Naive thymus-derived CD4-positive, alpha-beta T cell (primary cell): ENCODE measurements around the gene GRK5. TPM values are rescaled to one million over a fixed set of nuclear protein-coding genes. Genes with fewer than 3 reads are reported as not detected.

Experiments
- ATAC-seq: fragments of 150-1000 bp; cut with Tn5 transposase; 2 replicates; pipeline ENCODE4 v1.10.0; 2021; ENCODE audit warnings: mild to moderate bottlenecking, moderate library complexity
- CTCF ChIA-PET: fragments of 350-600 bp; sonication (Branson Sonifier 250); formaldehyde crosslinking; loops from one replicate; lab custom pipeline; 2021; ENCODE audit warnings: antibody characterized with exemption; lab: Charles Lee
- POLR2A ChIA-PET: fragments of 350-600 bp; sonication (Branson Sonifier 250); formaldehyde crosslinking; loops from one replicate; lab custom pipeline; 2021; ENCODE audit warnings: antibody characterized with exemption, inconsistent platforms; lab: Charles Lee
- DNase-seq, 9 donors: peaks; one replicate each; pipeline versions ENCODE4 v3.0.0 to v3.0.0-alpha.2; 2020 to 2022; ENCODE audit warnings: mixed read lengths in 1 of 9
- H3K27ac ChIP-seq: one replicate; pipeline ENCODE4 v1.7.0; 2013; ENCODE audit warnings: mild to moderate bottlenecking, low read depth, low read length, moderate library complexity
- H3K27me3 ChIP-seq, 2 donors: one replicate each; pipeline ENCODE4 v1.7.0; 2013; ENCODE audit warnings: low read length in 2 of 2, mild to moderate bottlenecking in 2 of 2, moderate library complexity in 2 of 2; ENCODE audit not compliant: control insufficient read depth in 2 of 2, insufficient read depth in 2 of 2
- H3K36me3 ChIP-seq, 3 experiments: 1 replicate in 2 of 3; 2 replicates in 1 of 3; pipeline ENCODE4 v1.7.0; 2013; ENCODE audit warnings: low read length in 3 of 3, mild to moderate bottlenecking in 3 of 3, moderate library complexity in 1 of 3; ENCODE audit not compliant: insufficient read depth in 3 of 3, control insufficient read depth in 2 of 3
- H3K4me1 ChIP-seq, 2 donors: one replicate each; pipeline ENCODE4 v1.7.0; 2013; ENCODE audit warnings: low read length in 2 of 2, mild to moderate bottlenecking in 2 of 2, moderate library complexity in 1 of 2; ENCODE audit not compliant: control insufficient read depth in 2 of 2, insufficient read depth in 2 of 2
- H3K4me3 ChIP-seq: 2 replicates; pipeline ENCODE4 v1.7.0; 2013; ENCODE audit warnings: mild to moderate bottlenecking, low read length
- H3K9me3 ChIP-seq, 3 experiments: 1 replicate in 2 of 3; 2 replicates in 1 of 3; pipeline ENCODE4 v1.7.0; 2013; ENCODE audit warnings: low read length in 3 of 3; ENCODE audit not compliant: control insufficient read depth in 2 of 3
- H3K27ac Mint-ChIP-seq, 9 donors: one replicate each; pipeline ENCODE4 v1.8.0; 2020 to 2022; ENCODE audit warnings: mixed read lengths in 9 of 9, mild to moderate bottlenecking in 8 of 9, moderate library complexity in 5 of 9, inconsistent platforms in 2 of 9
- H3K27me3 Mint-ChIP-seq, 5 donors: one replicate each; pipeline ENCODE4 v1.8.0; 2021 to 2022; ENCODE audit warnings: mixed read lengths in 5 of 5, mild to moderate bottlenecking in 1 of 5
- H3K36me3 Mint-ChIP-seq, 5 donors: one replicate each; pipeline ENCODE4 v1.8.0; 2020 to 2022; ENCODE audit warnings: mixed read lengths in 5 of 5, mild to moderate bottlenecking in 3 of 5, inconsistent platforms in 1 of 5
- H3K4me1 Mint-ChIP-seq, 7 donors: one replicate each; pipeline ENCODE4 v1.8.0; 2020 to 2022; ENCODE audit warnings: mixed read lengths in 7 of 7, mild to moderate bottlenecking in 3 of 7, inconsistent platforms in 1 of 7
- H3K4me3 Mint-ChIP-seq, 10 donors: one replicate each; pipeline ENCODE4 v1.8.0; 2020 to 2022; ENCODE audit warnings: mild to moderate bottlenecking in 10 of 10, mixed read lengths in 10 of 10, moderate library complexity in 6 of 10, inconsistent platforms in 2 of 10
- H3K9me3 Mint-ChIP-seq, 11 donors: one replicate each; pipeline ENCODE4 v1.8.0; 2020 to 2022; ENCODE audit warnings: mixed read lengths in 11 of 11, mild to moderate bottlenecking in 4 of 11, inconsistent platforms in 1 of 11, moderate library complexity in 1 of 11
- intact Hi-C, 2 donors: fragments of 100-400 bp; cut with micrococcal nuclease; formaldehyde crosslinking; loops; one replicate each; pipeline ENCODE4 v1.15.1; 2023
- polyA plus RNA-seq, 2 donors: library from polyadenylated mRNA; unstranded; fragments of 300-500 nt; fragmentation: Illumina TruSeq; gene quantifications; one replicate each; pipeline ENCODE4 v1.2.3, GENCODE V29; 2021
- total RNA-seq, 6 experiments: library from RNA in 5 of 6; stranded (reverse) in 5 of 6; gene quantifications; 1 replicate in 5 of 6; 2 replicates in 1 of 6; pipeline ENCODE4 v1.2.3 and lab custom pipeline; 2021 to 2026

GRK5 gene
- total and polyA plus RNA-seq, 7 experiments from 2014 or later = 16.4 to 45.2 (median 30.3) TPM

- CTCF ChIA-PET = interaction anchor here (0.7 to 6.0 kb wide), 10 partner anchors 11 to 191 kb away, joined by 3 to 36 read pairs (median 4); partner anchors contain the start of gene GRK5
- peaks cover 43 to 82% (median 68%) of the 10 kb centered on the region in 7 donors for H3K4me1 Mint-ChIP-seq
Observed at GRCh38 chr10:119306986-119307392, 99.6 kb downstream of the GRK5 start.

GRCh38 chr10:119308089-119308488 is 100.7 kb downstream of the GRK5 start:
- Histone ChIP-seq H3K36me3 (no peaks in the 10 kb centered on the region), H3K9me3 (no peaks in the 10 kb centered on the region), H3K4me3 (no peak overlapping the region), H3K27me3 (no peaks in the 10 kb centered on the region), H3K27ac (no peak overlapping the region), H3K4me1 (peaks cover 33 to 43% of the 10 kb centered on the region in 2 donors)
- ChIA-PET POLR2A (interaction anchor here (5.2 kb wide), 1 partner anchor 99 kb away, joined by 65 read pairs; the partner anchor contains the start of gene GRK5), CTCF (interaction anchor here (0.9 to 6.0 kb wide), 4 partner anchors 15 to 109 kb away, joined by 3 to 36 read pairs (median 5); partner anchors contain the start of gene GRK5)
- Mint-ChIP-seq H3K27ac (peak overlapping the region in 3 of 9 donors; percentile 59 to 97 (median 67)), H3K27me3 (peaks cover 0 to 7% (median 0%) of the 10 kb centered on the region in 5 donors), H3K9me3 (peaks cover 0 to 5% (median 0%) of the 10 kb centered on the region in 11 donors), H3K4me1 (peaks cover 44 to 81% (median 67%) of the 10 kb centered on the region in 7 donors), H3K36me3 (peaks cover 0 to 14% (median 0%) of the 10 kb centered on the region in 5 donors), H3K4me3 (peak overlapping the region in 2 of 10 donors; percentile 9 to 37)
- ATAC-seq (no peak), DNase-seq (no peak)
- intact Hi-C loops = loop anchor here (5.0 to 10.0 kb wide), 4 partner anchors 223 to 567 kb away; partner anchors contain the start of genes EIF3A (in 2 of the 2), MCMBP (in 1 of the 2) and TIAL1 (in 1 of the 2)

More at GRCh38 chr10:119306986-119307392, 99.6 kb downstream of the GRK5 start:
- POLR2A ChIA-PET = interaction anchor here (0.9 to 5.2 kb wide), 8 partner anchors 9 to 236 kb away, joined by 3 to 65 read pairs (median 4); partner anchors contain the start of genes GRK5 and RGS10
- no peaks in the 10 kb centered on the region for H3K27me3 ChIP-seq
- peaks cover 0 to 1% (median 0%) of the 10 kb centered on the region in 11 donors for H3K9me3 Mint-ChIP-seq
- peak overlapping the region; percentile 71 to 93 (median 90) for H3K4me3 Mint-ChIP-seq
- peak overlapping the region; percentile 94 to 99 (median 97) for H3K27ac Mint-ChIP-seq
- peaks cover 0 to 8% (median 0%) of the 10 kb centered on the region in 5 donors for H3K36me3 Mint-ChIP-seq
- DNase-seq = no peak
- no peaks in the 10 kb centered on the region for H3K36me3 ChIP-seq
- peaks cover 0 to 4% (median 0%) of the 10 kb centered on the region in 5 donors for H3K27me3 Mint-ChIP-seq
- peak overlapping the region; percentile 90 for H3K27ac ChIP-seq
- intact Hi-C loops = loop anchor here (1.0 to 10.0 kb wide), 22 partner anchors 8 to 568 kb away; partner anchors contain the start of genes EIF3A (in 2 of the 2), BAG3 (in 1 of the 2), GRK5 (in 1 of the 2) and MCMBP (in 1 of the 2)
- H3K4me1 ChIP-seq = peaks cover 37 to 44% of the 10 kb centered on the region in 2 donors
- ATAC-seq = no peak
- H3K4me3 ChIP-seq = peak overlapping the region; percentile 65
- H3K9me3 ChIP-seq = no peaks in the 10 kb centered on the region

DNA sequence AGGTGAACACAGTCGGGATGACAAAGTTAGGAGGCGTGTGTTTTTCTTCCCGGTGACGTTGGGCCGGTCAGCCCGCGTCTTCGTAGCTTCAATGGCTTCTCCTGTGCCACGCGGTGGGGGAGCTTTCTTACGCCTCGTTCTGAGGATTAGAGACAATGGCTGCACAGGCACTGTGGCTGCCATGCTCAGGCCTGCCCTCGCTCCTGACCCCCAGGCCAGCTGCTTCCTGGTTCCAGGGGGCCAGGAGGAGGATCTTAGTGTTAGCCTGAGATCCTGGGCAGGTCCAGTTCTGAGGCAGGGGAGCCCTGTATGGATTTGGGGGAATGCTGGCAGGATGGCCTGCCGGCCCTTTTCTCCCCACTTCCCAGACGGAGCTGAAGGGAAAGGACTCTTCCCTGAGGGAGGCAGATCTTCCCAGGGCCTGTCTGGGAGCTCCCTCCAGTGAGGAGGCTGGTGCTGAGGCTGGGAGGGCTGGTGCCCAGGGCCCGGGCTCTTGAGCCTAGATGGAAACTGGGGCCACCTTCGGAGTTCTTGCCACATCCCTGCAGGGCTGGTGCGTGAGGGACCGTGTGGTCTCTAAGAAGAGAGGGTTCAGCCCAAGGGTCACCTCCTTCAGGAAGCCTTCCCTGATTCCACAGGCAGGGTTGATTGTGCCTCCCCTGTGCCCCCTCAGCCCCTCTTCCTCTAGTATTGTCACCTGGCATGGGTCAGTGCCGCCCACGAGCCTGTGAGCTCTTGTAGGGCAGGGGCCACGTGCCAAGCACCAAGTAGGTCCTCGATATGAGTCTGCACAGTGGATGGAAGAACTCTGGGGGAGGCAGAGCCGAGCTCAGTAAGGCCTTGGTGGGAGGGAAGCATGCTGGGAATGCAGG is 101.4 kb downstream of the GRK5 start:
- ATAC-seq (no peak), DNase-seq (no peak)
- Histone ChIP-seq H3K4me3 (no peak overlapping the region), H3K4me1 (peaks cover 39 to 46% of the 10 kb centered on the region in 2 donors), H3K27ac (no peak overlapping the region), H3K9me3 (no peaks in the 10 kb centered on the region), H3K27me3 (no peaks in the 10 kb centered on the region), H3K36me3 (no peaks in the 10 kb centered on the region)
- H3K4me3 Mint-ChIP-seq = peak overlapping the region in 1 of 10 donors; percentile 9
- H3K27ac Mint-ChIP-seq = peak overlapping the region in 3 of 9 donors; percentile 45 to 67 (median 48)
- intact Hi-C loops = loop anchor here (5.0 to 10.0 kb wide), 4 partner anchors 224 to 566 kb away; partner anchors contain the start of genes EIF3A (in 2 of the 2), MCMBP (in 1 of the 2) and TIAL1 (in 1 of the 2)
- H3K27me3 Mint-ChIP-seq = peaks cover 0 to 7% (median 0%) of the 10 kb centered on the region in 5 donors
- ChIA-PET POLR2A (interaction anchor here (0.8 to 5.2 kb wide), 2 partner anchors 9 to 99 kb away, joined by 3 to 65 read pairs; partner anchors contain the start of gene GRK5), CTCF (interaction anchor here (0.6 to 6.0 kb wide), 7 partner anchors 14 to 768 kb away, joined by 3 to 36 read pairs (median 4); partner anchors contain the start of gene GRK5)
- peaks cover 0 to 15% (median 0%) of the 10 kb centered on the region in 5 donors for H3K36me3 Mint-ChIP-seq
- H3K9me3 Mint-ChIP-seq = peaks cover 0 to 6% (median 0%) of the 10 kb centered on the region in 11 donors
- peaks cover 45 to 81% (median 66%) of the 10 kb centered on the region in 7 donors for H3K4me1 Mint-ChIP-seq

- Mint-ChIP-seq H3K4me3 (no peak overlapping the region), H3K9me3 (peaks cover 0 to 6% (median 0%) of the 10 kb centered on the region in 11 donors), H3K27ac (peak overlapping the region in 2 of 9 donors; percentile 45 to 48), H3K36me3 (peaks cover 0 to 15% (median 0%) of the 10 kb centered on the region in 5 donors), H3K27me3 (peaks cover 0 to 7% (median 0%) of the 10 kb centered on the region in 5 donors), H3K4me1 (peaks cover 45 to 81% (median 68%) of the 10 kb centered on the region in 7 donors)
- no peak for DNase-seq
- peaks cover 44 to 50% of the 10 kb centered on the region in 2 donors for H3K4me1 ChIP-seq
- no peak for ATAC-seq
- H3K27me3 ChIP-seq = no peaks in the 10 kb centered on the region
- H3K27ac ChIP-seq = no peak overlapping the region
- no peaks in the 10 kb centered on the region for H3K9me3 ChIP-seq
- H3K4me3 ChIP-seq = no peak overlapping the region
- CTCF ChIA-PET = interaction anchor here (0.6 to 6.0 kb wide), 4 partner anchors 91 to 110 kb away, joined by 3 to 36 read pairs (median 8); partner anchors contain the start of gene GRK5
- H3K36me3 ChIP-seq = no peaks in the 10 kb centered on the region
- POLR2A ChIA-PET = interaction anchor here (0.8 to 5.2 kb wide), 2 partner anchors 9 to 100 kb away, joined by 3 to 65 read pairs; partner anchors contain the start of gene GRK5
- intact Hi-C loops = loop anchor here (5.0 to 10.0 kb wide), 4 partner anchors 225 to 565 kb away; partner anchors contain the start of genes EIF3A (in 2 of the 2), MCMBP (in 1 of the 2) and TIAL1 (in 1 of the 2)
Observed at GRCh38 chr10:119309423-119309770, 102.0 kb downstream of the GRK5 start.

- DNase-seq = no peak
- POLR2A ChIA-PET = interaction anchor here (0.7 kb wide), 1 partner anchor 16 kb away, joined by 3 read pairs; no protein-coding TSS in a partner anchor
- Mint-ChIP-seq H3K4me3 (peak overlapping the region in 2 of 10 donors; percentile 23 to 61), H3K27ac (peak overlapping the region in 2 of 9 donors; percentile 40 to 74), H3K36me3 (peaks cover 0 to 15% (median 0%) of the 10 kb centered on the region in 5 donors), H3K4me1 (peaks cover 46 to 81% (median 70%) of the 10 kb centered on the region in 7 donors), H3K27me3 (peaks cover 0 to 7% (median 0%) of the 10 kb centered on the region in 5 donors), H3K9me3 (peaks cover 0 to 6% (median 0%) of the 10 kb centered on the region in 11 donors)
- H3K36me3 ChIP-seq = no peaks in the 10 kb centered on the region
- ATAC-seq = no peak
- H3K4me3 ChIP-seq = no peak overlapping the region
- CTCF ChIA-PET = no interaction called here
- no peaks in the 10 kb centered on the region for H3K9me3 ChIP-seq
- H3K27me3 ChIP-seq = no peaks in the 10 kb centered on the region
- intact Hi-C loops = no loop called here
- no peak overlapping the region for H3K27ac ChIP-seq
- peaks cover 42 to 49% of the 10 kb centered on the region in 2 donors for H3K4me1 ChIP-seq
Observed at GRCh38 chr10:119310806-119311205, 103.4 kb downstream of the GRK5 start.
